Hindlimb muscle (tissue), 1 donor: ENCODE measurements around the gene RBM46. TPM values are rescaled to one million over a fixed set of nuclear protein-coding genes. Genes with fewer than 3 reads are reported as not detected.

Experiments
- DNase-seq: peaks from one replicate; pipeline ENCODE4 v3.0.0-alpha.2; 2013
- polyA plus RNA-seq: library from polyadenylated mRNA; unstranded; fragments of 120-200 nt; gene quantifications from one replicate; pipeline ENCODE4 v1.2.1, GENCODE V29; 2013; ENCODE audit not compliant: insufficient read length

The RBM46 gene, protein sequence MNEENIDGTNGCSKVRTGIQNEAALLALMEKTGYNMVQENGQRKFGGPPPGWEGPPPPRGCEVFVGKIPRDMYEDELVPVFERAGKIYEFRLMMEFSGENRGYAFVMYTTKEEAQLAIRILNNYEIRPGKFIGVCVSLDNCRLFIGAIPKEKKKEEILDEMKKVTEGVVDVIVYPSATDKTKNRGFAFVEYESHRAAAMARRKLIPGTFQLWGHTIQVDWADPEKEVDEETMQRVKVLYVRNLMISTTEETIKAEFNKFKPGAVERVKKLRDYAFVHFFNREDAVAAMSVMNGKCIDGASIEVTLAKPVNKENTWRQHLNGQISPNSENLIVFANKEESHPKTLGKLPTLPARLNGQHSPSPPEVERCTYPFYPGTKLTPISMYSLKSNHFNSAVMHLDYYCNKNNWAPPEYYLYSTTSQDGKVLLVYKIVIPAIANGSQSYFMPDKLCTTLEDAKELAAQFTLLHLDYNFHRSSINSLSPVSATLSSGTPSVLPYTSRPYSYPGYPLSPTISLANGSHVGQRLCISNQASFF
- polyA plus RNA-seq, result 0.22 TPM

GRCh38 chr4:154781126-154781982 lies at the start of gene RBM46:
TSS of gene RBM46 (plus strand) at chr4:154781272. CDS start at chr4:154796753, 15,481 bp downstream.
- no peak for DNase-seq

DNA sequence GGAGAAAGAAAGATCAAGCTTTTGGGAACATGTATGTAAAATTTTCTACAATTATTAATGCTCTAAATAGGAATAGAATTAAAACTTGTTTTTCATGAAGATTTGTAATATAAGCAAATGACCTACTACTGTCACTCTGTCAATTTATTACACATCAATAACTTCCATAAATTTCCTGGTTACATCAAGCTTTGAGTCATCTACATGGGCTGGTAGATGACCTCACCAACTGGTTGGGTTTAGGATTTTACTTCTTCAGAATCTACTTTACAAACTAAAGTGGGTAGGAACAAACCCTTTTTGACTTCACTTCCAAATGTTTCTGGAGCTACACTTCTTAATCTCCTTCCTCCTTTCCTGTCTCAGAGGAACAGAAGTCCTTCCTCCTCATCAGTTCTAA lies 49.3 kb upstream of the RBM46 start:
- no peak for DNase-seq

DNA sequence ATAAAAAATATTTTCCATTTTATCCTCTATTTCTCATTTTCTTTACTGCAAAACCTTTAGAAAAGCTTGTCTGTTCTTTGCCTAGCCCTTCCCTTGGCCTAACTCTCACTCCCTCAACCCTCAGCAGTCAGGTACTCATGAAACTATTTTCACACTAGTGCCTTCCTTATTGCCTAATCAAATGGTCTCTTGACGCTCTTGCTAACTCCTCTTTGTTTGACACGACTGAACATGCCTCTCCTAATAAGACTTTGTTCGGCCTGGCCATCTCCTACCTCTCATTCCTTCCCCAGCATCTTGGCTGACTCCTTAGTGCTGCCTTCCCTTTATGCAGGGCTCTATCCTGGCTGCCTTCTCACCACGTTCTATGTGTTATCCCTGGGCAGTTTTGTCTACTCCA lies 48.4 kb upstream of the RBM46 start:
- no peak for DNase-seq

DNA sequence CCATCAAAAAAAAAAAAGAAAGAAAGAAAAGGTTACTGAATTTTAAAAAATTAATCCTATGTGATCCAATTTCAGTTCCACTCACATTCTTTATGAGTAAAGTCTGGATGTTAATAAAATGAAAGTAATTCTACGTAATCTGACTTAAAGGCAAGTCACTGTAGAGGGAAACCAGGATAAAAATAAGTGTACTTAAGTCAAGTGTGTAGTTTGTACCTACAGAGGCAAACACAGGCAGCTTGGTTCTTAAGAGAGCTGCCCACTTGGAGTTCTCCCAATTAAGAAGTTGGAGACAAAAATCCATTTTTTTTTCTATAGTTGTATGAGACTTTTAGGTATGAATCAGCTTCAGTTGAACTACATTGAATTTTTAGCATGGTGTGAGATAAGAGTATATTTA lies 44.3 kb upstream of the RBM46 start:
- DNase-seq, result no peak

GRCh38 chr4:154738426-154738825 lies 42.6 kb upstream of the RBM46 start:
- no peak for DNase-seq

GRCh38 chr4:154739111-154739510 lies 42.0 kb upstream of the RBM46 start:
- DNase-seq, result no peak

- no peak for DNase-seq
Observed at GRCh38 chr4:154740462-154740861, 40.6 kb upstream of the RBM46 start.

DNA sequence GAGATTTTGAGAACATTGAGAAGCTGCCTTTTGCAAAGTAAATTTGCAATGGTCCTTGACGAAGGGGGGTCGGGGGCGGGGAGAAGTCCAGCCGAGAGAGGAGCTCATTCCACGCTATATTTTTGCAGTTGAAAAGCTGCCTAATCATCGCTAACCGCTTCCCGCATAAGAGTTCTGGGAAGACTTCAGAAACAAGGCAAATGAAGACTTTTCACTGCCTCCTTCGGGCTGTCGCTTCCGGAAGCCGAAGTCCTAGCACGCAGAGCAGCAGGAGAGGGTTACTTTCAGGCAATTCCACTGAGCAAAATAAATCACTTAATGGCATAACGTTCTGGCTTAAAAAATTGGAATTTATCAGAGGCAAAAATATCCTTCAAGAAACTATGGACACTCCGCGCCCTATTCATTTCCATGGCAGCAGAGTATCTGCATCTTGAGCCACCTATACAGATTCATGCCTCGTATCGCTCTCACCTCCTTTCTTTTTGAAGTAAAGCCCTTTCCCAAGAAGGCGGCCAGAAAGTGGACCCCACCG lies 39.9 kb upstream of the RBM46 start:
- DNase-seq, result no peak

- no peak for DNase-seq
Observed at GRCh38 chr4:154741922-154742850, 38.9 kb upstream of the RBM46 start.

GRCh38 chr4:154743683-154744340 lies 37.3 kb upstream of the RBM46 start, which contains the start of gene LRAT:
TSS of gene LRAT (plus strand) at chr4:154744000. CDS start at chr4:154744327, 327 bp downstream.
- peak; percentile 37 for DNase-seq

DNA sequence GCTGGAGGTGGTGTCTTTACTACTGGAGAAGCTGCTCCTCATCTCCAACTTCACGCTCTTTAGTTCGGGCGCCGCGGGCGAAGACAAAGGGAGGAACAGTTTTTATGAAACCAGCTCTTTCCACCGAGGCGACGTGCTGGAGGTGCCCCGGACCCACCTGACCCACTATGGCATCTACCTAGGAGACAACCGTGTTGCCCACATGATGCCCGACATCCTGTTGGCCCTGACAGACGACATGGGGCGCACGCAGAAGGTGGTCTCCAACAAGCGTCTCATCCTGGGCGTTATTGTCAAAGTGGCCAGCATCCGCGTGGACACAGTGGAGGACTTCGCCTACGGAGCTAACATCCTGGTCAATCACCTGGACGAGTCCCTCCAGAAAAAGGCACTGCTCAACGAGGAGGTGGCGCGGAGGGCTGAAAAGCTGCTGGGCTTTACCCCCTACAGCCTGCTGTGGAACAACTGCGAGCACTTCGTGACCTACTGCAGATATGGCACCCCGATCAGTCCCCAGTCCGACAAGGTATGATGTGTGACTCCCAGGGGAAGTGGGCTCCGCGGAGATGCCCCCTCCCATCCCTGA lies 36.6 kb upstream of the RBM46 start:
- no peak for DNase-seq

DNA sequence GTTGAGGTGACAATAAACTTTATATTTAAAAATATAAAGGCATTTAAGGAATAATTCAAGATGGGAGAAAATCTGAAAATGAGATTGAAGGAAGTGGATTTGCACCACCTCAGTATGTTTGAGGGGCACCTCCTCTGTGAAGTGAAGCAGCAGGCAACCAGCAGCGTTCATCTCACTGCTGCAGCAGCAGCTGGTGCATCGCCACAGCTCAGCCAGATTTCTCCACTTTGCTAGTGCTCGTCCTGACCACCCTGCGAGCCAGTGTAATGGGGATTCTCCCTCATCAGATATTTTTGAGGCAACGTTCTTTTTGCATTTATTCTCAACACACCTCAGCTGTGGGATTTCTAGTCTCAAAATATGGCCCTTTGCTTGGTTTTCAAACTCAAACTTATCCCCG lies 23.4 kb upstream of the RBM46 start:
- no peak for DNase-seq

GRCh38 chr4:154760895-154761294 lies 20.2 kb upstream of the RBM46 start:
- DNase-seq, result no peak

DNA sequence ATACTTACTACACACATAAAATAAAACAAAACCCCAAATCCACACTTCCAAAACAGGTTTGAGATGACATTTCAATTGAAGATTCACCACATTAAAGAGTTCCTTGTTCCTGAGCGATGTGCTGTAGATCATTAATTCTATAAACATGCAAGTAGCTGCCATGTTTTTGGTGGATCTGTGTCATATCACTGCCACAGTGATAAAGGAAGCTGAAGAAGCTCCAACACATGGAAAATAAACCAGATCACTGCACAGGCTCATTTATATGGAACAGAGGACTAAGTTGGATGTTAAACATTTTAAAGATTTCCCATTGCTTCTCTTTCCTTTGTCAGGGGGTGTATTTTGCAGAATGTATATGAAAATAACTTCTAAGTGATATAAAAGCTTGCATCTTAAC lies 2.8 kb upstream of the RBM46 start:
- DNase-seq, result no peak

DNA sequence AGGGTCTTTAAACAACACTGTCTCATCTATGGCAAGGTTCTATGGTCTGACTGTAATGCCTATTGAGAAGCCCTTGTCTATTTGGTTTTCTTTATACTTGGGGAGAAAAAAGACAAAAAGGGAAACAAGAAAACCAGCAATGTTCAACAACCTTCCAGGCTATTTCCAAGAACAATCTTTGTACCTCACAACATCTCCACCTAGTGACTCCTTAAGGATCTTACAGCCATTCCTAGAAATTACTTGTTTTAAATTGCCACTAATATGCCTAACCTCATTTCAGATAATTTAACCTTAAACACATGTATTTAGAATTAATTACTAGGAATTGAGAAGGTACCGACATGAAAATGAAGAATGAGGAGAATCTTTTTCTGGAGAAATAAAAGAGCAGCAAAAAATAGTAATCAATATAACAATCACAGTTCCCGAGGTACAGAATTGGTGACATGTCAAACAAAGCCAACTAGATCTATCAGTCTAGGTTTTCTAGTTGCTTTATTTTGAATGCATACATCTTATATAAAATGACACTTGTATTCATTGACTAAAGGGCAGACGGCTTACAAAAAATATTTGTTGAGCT lies 1.6 kb upstream of the RBM46 start:
- peak; percentile 26 for DNase-seq

DNA sequence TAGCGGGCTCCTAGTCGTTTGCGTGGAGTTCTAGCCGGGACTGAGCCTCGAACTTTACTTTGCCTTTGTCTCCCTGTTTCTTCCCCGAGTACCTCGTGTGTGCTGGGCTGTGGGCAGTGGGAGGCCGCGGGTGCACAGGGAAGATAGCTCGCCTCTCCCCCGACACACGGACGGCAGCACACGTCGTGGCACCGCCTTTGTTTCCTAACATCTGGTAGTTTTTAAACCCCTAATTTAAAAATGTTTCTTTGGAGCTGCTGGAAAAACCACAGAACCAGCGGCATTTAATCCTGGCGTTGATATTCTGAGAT lies 866 bp downstream of the RBM46 start:
- DNase-seq, result no peak

DNA sequence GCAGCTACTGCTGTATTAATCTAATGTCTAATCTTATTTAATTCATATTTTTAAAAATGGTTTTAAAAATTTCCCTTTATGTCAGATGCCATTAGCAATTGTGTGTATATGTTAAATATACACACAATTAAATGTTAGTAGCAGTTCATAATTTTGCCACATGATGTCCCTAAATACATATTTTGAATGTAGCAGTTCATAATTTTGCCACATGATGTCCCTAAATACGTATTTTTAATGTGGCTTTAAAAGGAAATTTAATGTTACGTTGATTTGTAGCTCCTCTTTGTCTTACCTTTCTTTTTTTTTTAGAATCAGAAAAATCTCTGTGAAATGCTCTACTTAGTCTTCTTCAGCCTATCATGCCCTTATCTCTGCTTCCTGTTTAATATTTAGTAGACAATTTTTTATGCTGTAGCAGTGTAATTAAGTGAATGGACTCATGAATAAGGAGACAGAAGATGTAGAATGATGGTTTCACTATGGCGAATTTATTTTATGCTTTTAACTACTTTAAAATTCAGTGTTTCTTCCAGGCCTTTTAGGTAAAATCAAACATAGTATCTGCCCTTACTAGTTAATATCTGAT lies 26.1 kb downstream of the RBM46 start:
- peak; percentile 11 for DNase-seq

GRCh38 chr4:154818230-154818629 lies 37.2 kb downstream of the RBM46 start:
- no peak for DNase-seq

- peak; percentile 2 for DNase-seq
Observed at GRCh38 chr4:154822775-154823174, 41.7 kb downstream of the RBM46 start.

GRCh38 chr4:154836030-154836429 lies 55.0 kb downstream of the RBM46 start:
- no peak for DNase-seq
